ENCODE data around the gene MBOAT7.
A peak's percentile ranks its signal among the peaks of the same experiment; 100 is the strongest.

The MBOAT7 gene

GRCh38 chr19:54141356-54141755, 48.0 kb downstream of the MBOAT7 start:
- DNase-seq (ENCODE audit: insufficient read length), result no peak
- TF ChIP-seq POLR2AphosphoS5 (IDR thresholded peaks at IDR 0.05; ENCODE audit: low read depth, low read length) (no peak), POLR2A (IDR thresholded peaks at IDR 0.05; ENCODE audit: low read depth, low read length) (no peak), TAF1 (IDR thresholded peaks at IDR 0.05; ENCODE audit: borderline replicate concordance, low read depth, low read length) (no peak)
- no peak for FAIRE-seq

GRCh38 chr19:54138489-54139256, 50.7 kb downstream of the MBOAT7 start:
- FAIRE-seq (no peak), DNase-seq (ENCODE audit: insufficient read length) (no peak)
- TF ChIP-seq POLR2AphosphoS5 (IDR thresholded peaks at IDR 0.05; ENCODE audit: low read depth, low read length) (0 out of 2 replicates have a peak, but pooled peaks have one; percentile 4), POLR2A (IDR thresholded peaks at IDR 0.05; ENCODE audit: low read depth, low read length) (no peak), TAF1 (IDR thresholded peaks at IDR 0.05; ENCODE audit: borderline replicate concordance, low read depth, low read length) (no peak)

- TF ChIP-seq POLR2AphosphoS5 (IDR thresholded peaks at IDR 0.05; ENCODE audit: low read depth, low read length), result peak; percentile 77
- peak; percentile 60; the same call in 1 of the 2 replicates for TF ChIP-seq TAF1 (IDR thresholded peaks at IDR 0.05; ENCODE audit: borderline replicate concordance, low read depth, low read length)
- peak; percentile 79 for TF ChIP-seq POLR2A (IDR thresholded peaks at IDR 0.05; ENCODE audit: low read depth, low read length)
- peak; percentile 5 for FAIRE-seq
- DNase-seq (ENCODE audit: insufficient read length), result peak; percentile 69
These were observed 51.5 kb downstream of the MBOAT7 start, which contains the start of gene CNOT3 for GRCh38 chr19:54137699-54138488. TSS of gene CNOT3 (plus strand) at chr19:54137762. CDS start at chr19:54142979, 5,217 bp downstream.

- TF ChIP-seq POLR2AphosphoS5 (IDR thresholded peaks at IDR 0.05; ENCODE audit: low read depth, low read length) (peak; percentile 63; the same call in 1 of the 2 replicates), TAF1 (IDR thresholded peaks at IDR 0.05; ENCODE audit: borderline replicate concordance, low read depth, low read length) (no peak), POLR2A (IDR thresholded peaks at IDR 0.05; ENCODE audit: low read depth, low read length) (peak; percentile 62; the same call in 1 of the 2 replicates)
- DNase-seq (ENCODE audit: insufficient read length), result peak; percentile 99
- peak; percentile 99 for FAIRE-seq
These were observed 52.3 kb downstream of the MBOAT7 start for GRCh38 chr19:54136864-54137698.

GRCh38 chr19:54136086-54136863, 53.1 kb downstream of the MBOAT7 start:
- no peak for DNase-seq (ENCODE audit: insufficient read length)
- no peak for TF ChIP-seq POLR2AphosphoS5 (IDR thresholded peaks at IDR 0.05; ENCODE audit: low read depth, low read length)
- no peak for TF ChIP-seq TAF1 (IDR thresholded peaks at IDR 0.05; ENCODE audit: borderline replicate concordance, low read depth, low read length)
- TF ChIP-seq POLR2A (IDR thresholded peaks at IDR 0.05; ENCODE audit: low read depth, low read length), result no peak
- no peak for FAIRE-seq

- FAIRE-seq (no peak), DNase-seq (ENCODE audit: insufficient read length) (no peak)
- TF ChIP-seq POLR2A (IDR thresholded peaks at IDR 0.05; ENCODE audit: low read depth, low read length) (no peak), POLR2AphosphoS5 (IDR thresholded peaks at IDR 0.05; ENCODE audit: low read depth, low read length) (no peak), TAF1 (IDR thresholded peaks at IDR 0.05; ENCODE audit: borderline replicate concordance, low read depth, low read length) (no peak)
These were observed 55.3 kb downstream of the MBOAT7 start for GRCh38 chr19:54133957-54134590.

- no peak for TF ChIP-seq TAF1 (IDR thresholded peaks at IDR 0.05; ENCODE audit: borderline replicate concordance, low read depth, low read length)
- 0 out of 2 replicates have a peak, but pooled peaks have one; percentile 45 for TF ChIP-seq POLR2A (IDR thresholded peaks at IDR 0.05; ENCODE audit: low read depth, low read length)
- peak; percentile 70; the same call in 1 of the 2 replicates for TF ChIP-seq POLR2AphosphoS5 (IDR thresholded peaks at IDR 0.05; ENCODE audit: low read depth, low read length)
- DNase-seq (ENCODE audit: insufficient read length) (no peak), FAIRE-seq (no peak)
These were observed 55.9 kb downstream of the MBOAT7 start for GRCh38 chr19:54133312-54133956.

GRCh38 chr19:54129617-54129996, 59.8 kb downstream of the MBOAT7 start:
- no peak for TF ChIP-seq POLR2AphosphoS5 (IDR thresholded peaks at IDR 0.05; ENCODE audit: low read depth, low read length)
- DNase-seq (ENCODE audit: insufficient read length) (no peak), FAIRE-seq (no peak)

- TF ChIP-seq POLR2A (IDR thresholded peaks at IDR 0.05; ENCODE audit: low read depth, low read length) (no peak), TAF1 (IDR thresholded peaks at IDR 0.05; ENCODE audit: borderline replicate concordance, low read depth, low read length) (no peak), POLR2AphosphoS5 (IDR thresholded peaks at IDR 0.05; ENCODE audit: low read depth, low read length) (no peak)
- no peak for FAIRE-seq
These were observed 60.4 kb downstream of the MBOAT7 start for GRCh38 chr19:54128796-54129616.

More at GRCh38 chr19:54128796-54129616, 60.4 kb downstream of the MBOAT7 start:
- no peak for DNase-seq (ENCODE audit: insufficient read length)

All from GM12892 (cell line).